ENCODE data around the gene KRTAP10-3.

The KRTAP10-3 gene

GRCh38 chr21:44549525-44550211, 8.9 kb downstream of the KRTAP10-3 start:
- no peak for DNase-seq (ENCODE audit: low read depth in 2 of 2)

- DNase-seq (ENCODE audit: low read depth in 2 of 2): no peak
Observed at GRCh38 chr21:44548922-44549321, 9.7 kb downstream of the KRTAP10-3 start.

GRCh38 chr21:44548381-44548780, 10.2 kb downstream of the KRTAP10-3 start:
- no peak for DNase-seq (ENCODE audit: low read depth in 2 of 2)

GRCh38 chr21:44547656-44548331, 10.8 kb downstream of the KRTAP10-3 start:
- DNase-seq (ENCODE audit: low read depth in 2 of 2): no peak

GRCh38 chr21:44544566-44544965, 14.0 kb downstream of the KRTAP10-3 start:
- DNase-seq (ENCODE audit: low read depth in 2 of 2): no peak

GRCh38 chr21:44542716-44543115, 15.9 kb downstream of the KRTAP10-3 start:
- DNase-seq (ENCODE audit: low read depth in 2 of 2): no peak

GRCh38 chr21:44540741-44541288, 17.8 kb downstream of the KRTAP10-3 start:
- DNase-seq (ENCODE audit: low read depth in 2 of 2): no peak

- no peak for DNase-seq (ENCODE audit: low read depth in 2 of 2)
Observed at GRCh38 chr21:44539991-44540666, 18.5 kb downstream of the KRTAP10-3 start, which contains the start of gene KRTAP10-1. Gene KRTAP10-1, minus strand, starts transcription at chr21:44540195. Its CDS starts 45 bp downstream, at chr21:44540150.

GRCh38 chr21:44539046-44539445, 19.5 kb downstream of the KRTAP10-3 start:
- no peak for DNase-seq (ENCODE audit: low read depth in 2 of 2)

GRCh38 chr21:44537930-44538911, 20.4 kb downstream of the KRTAP10-3 start:
- no peak for DNase-seq (ENCODE audit: low read depth in 2 of 2)

- no peak for DNase-seq (ENCODE audit: low read depth in 2 of 2)
Observed at GRCh38 chr21:44535963-44536362, 22.6 kb downstream of the KRTAP10-3 start.

- no peak for DNase-seq (ENCODE audit: low read depth in 2 of 2)
Observed at GRCh38 chr21:44534688-44535087, 23.9 kb downstream of the KRTAP10-3 start.

- DNase-seq (ENCODE audit: low read depth in 2 of 2): no peak
Observed at GRCh38 chr21:44533891-44534627, 24.5 kb downstream of the KRTAP10-3 start.

GRCh38 chr21:44533121-44533890, 25.3 kb downstream of the KRTAP10-3 start:
- DNase-seq (ENCODE audit: low read depth in 2 of 2): no peak

- no peak for DNase-seq (ENCODE audit: low read depth in 2 of 2)
Observed at GRCh38 chr21:44532712-44533111, 25.9 kb downstream of the KRTAP10-3 start.

GRCh38 chr21:44531606-44532564, 26.7 kb downstream of the KRTAP10-3 start:
- no peak for DNase-seq (ENCODE audit: low read depth in 2 of 2)

GRCh38 chr21:44530903-44531605, 27.5 kb downstream of the KRTAP10-3 start:
- DNase-seq (ENCODE audit: low read depth in 2 of 2): no peak
